Mucosa of gallbladder (tissue), 1 donor: ENCODE results near the gene FARS2. TPM values are rescaled to one million over a fixed set of nuclear protein-coding genes. Genes with fewer than 3 reads are reported as not detected.
A peak's percentile ranks its signal among the peaks of the same experiment; 100 is the strongest.

Experiments
- DNase-seq: peaks from one replicate; pipeline ENCODE4 v3.0.0-alpha.2; 2020; ENCODE audit warnings: low spot score
- total RNA-seq: library from RNA; stranded (reverse); gene quantifications from one replicate; pipeline ENCODE4 v1.2.1, GENCODE V29; 2021
- donor health status: DM: no; HTN: no; CAD: no.

Gene FARS2
- total RNA-seq, 1 donor from 2014 or later, result 15.7 TPM

- no peak for DNase-seq
These were observed 11.7 kb upstream of the FARS2 start for GRCh38 chr6:5249451-5250122.

GRCh38 chr6:5250451-5250850 is 10.9 kb upstream of the FARS2 start:
- no peak for DNase-seq

- DNase-seq, result no peak
These were observed 10.4 kb upstream of the FARS2 start for GRCh38 chr6:5250911-5251310.

DNA sequence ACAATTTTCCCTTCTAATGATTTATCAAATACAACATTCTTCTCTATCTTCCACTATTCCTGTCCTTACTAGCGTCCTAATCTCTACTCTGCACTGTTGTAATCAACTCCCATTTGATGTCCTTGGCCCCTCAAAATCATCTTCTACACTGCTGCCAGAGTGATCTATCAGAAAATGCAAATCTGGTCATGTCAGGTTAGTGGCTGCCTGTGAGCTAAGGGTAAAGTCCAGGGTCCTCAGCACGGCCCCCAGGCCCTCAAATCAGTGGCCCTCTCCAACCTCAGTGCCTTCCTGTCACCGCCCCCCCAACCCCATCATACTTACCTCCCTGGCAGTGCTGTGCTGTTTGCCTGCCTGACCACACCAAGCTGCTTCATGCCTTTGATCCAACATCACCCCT is 4.4 kb upstream of the FARS2 start:
- DNase-seq, result no peak

DNA sequence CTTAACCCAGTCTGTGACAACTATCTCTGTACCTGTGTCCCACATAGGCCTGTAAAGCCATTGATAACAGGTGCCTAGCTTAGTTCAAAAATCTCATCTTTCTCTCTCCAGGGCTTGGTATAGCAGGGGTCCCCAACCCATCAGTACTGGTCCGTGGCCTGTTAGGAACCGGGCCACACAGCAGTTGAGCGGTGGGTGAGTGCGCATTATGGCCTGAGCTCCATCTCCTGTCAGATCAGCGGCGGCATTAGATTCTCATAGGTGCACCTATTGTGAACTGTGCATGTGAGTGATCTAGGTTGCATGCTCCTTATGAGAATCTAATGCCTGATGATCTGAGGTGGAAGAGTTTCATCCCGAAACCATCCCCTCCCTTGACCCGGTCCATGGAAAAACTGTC is 3.9 kb upstream of the FARS2 start:
- DNase-seq, result no peak

- no peak for DNase-seq
These were observed 1.9 kb upstream of the FARS2 start for GRCh38 chr6:5259428-5259827.

GRCh38 chr6:5260111-5260620 is 1.1 kb upstream of the FARS2 start:
- peak; percentile 54 for DNase-seq

DNA sequence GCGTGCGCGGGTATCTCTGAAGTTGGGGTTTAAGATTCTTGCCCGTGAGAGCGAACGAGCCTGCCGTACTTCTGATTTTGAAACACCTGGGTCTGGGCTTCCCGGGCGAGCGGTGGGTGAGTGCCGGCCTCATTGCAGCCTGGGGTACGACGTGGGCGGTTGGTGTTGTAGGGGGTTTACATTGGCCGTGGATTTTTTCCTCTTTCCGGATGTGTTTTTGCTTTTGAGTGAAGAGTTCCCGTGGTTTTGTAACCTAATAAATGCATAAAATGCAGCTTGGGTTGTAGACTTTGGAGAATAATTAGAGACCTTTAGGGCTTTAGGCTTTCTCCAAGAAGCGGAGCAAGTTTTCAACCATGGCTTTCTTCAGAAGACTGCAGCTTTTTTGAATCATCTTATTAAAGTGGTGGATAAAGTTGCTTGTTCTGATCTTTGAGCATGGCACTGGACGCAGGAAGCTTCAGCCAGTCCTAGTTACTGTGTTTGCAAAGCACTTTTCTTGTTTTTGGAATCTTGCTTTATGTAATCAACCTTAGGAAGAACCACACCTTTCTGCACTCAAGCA is 314 bp downstream of the FARS2 start:
- no peak for DNase-seq

GRCh38 chr6:5266423-5266822 is 5.1 kb downstream of the FARS2 start:
- no peak for DNase-seq

DNA sequence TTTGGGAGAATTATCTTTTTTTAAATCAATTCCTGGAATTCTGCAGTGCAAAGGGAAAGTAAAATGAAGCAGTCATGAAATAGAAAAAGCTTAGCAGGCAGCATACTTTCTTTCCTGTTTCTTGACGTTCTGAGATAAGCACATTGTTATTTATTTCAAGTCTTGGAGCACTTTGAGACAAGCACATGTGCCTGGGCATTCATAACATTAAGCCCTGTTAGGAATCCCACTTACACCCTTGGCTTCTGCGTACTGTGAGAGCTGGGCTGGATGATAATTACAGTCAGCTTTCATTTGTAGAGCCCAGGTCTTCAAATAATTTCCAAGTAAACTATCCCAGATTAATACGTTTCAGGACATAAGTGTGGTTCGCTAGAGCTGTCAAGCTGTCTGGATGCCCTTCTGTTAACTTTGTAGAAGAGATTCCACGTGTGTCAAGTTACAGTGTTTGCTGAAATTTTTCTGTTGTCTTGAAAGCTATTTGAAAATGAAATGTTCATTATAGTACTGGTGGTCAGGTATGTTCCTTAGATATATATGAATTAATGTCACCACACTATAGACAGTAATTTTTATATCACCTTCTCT is 8.9 kb downstream of the FARS2 start:
- DNase-seq, result no peak

DNA sequence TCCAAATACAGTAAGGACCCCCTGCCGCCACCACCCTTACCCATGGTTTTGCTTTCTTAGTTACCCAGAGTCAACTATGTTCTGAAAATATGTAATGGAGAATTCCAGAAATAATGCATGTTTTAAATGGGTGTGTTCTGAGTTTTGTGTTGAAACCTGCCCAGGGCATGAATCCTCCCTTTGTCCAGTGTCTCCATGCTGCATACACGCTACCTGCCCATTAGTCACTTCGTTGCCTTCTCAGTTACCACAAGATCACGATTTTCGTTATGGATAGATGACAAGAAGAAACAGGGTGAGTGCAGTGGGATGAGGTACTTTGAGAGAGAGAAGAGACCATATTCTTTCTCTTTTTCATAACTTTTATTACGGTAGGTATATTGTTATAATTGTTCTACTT is 10.6 kb downstream of the FARS2 start:
- no peak for DNase-seq

- no peak for DNase-seq
These were observed 12.9 kb downstream of the FARS2 start for GRCh38 chr6:5274231-5274630.

DNA sequence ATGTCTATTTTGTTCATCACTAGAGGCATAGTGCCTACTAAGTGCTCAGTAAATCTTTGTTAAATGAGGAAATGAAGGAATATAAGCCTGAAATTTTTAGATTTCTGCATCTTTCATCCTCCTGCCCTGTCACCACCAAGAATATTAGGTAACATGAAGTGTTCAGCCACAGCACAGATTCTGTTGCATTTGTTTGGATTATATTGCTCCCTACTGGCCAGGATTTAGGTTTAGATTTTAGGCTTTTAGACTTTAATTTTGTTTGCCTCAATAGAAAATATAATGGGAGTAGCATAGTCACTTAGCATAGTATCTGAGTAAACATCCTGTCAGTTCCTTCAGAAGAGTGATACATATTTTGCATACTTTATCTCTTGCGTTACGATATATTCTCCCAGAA is 14.2 kb downstream of the FARS2 start:
- no peak for DNase-seq

GRCh38 chr6:5276581-5276980 is 15.3 kb downstream of the FARS2 start:
- DNase-seq, result no peak

- DNase-seq, result no peak
These were observed 16.3 kb downstream of the FARS2 start for GRCh38 chr6:5277589-5277988.

GRCh38 chr6:5278047-5278446 is 16.7 kb downstream of the FARS2 start:
- DNase-seq, result no peak

DNA sequence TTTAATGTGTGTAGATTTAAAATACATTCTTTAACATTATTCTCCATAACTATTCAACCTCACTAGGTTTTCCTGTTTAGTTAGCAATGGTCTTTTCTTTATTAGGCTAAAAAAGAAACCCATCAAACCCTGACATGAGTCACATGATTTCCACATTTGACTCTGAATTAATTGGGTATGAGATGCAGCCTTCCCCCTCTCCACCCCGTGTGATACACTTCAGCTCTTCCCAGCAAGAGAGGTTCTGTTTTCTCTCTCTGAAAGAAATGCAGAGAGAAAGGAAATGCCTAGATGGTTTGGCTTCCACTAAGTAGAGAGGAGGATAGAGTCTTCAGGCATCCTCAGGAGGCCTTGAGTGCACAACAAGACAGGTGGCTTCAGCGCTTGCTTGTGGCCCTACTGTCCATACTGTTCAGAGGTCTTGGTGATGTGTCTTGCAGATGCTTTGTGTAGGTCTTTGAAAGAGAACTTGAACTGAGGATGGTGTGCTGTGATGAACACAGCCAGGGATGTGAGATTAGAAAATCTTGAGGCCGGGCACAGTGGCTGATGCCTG is 17.3 kb downstream of the FARS2 start:
- DNase-seq, result no peak

GRCh38 chr6:5279891-5280338 is 18.6 kb downstream of the FARS2 start:
- DNase-seq, result no peak

DNA sequence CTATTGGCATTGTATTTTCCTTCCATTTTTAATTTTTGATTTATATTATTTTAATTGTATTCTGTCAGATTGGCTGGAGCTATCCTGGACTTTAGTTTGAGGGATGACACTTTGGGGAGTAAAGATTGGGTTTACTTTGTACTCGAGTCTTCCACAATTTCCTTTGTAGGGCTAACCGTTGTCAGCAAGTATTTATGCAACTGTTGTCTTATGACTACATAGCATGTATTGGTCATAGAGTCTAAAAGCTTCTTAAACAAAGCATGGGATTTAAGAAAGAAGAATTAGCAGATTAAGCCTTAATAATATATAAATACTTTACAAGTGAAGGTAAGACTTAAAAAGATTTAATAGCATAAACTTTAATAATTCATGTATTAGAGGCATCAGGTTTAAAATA is 19.6 kb downstream of the FARS2 start:
- DNase-seq, result no peak

GRCh38 chr6:5282191-5282623 is 20.9 kb downstream of the FARS2 start:
- no peak for DNase-seq

DNA sequence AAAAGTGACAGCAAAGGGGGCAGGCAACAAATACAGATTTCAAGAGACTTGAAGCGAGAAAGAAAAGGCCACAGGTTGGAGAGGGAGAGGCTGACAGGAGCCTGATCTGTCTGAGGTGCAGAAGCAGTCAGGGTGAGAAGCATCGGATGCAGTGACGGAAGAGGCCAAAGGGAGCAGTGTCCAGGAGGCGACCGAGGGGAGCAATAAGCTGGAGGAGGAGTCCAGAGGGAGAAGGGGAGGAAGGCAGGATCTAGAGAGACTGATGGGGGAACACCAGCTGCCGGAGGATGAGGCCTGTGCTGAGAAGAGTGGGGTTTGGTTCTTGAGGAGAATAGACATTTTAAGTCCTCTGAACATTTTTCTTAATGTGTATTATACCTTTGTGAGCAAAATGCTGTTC is 23.8 kb downstream of the FARS2 start:
- no peak for DNase-seq

DNA sequence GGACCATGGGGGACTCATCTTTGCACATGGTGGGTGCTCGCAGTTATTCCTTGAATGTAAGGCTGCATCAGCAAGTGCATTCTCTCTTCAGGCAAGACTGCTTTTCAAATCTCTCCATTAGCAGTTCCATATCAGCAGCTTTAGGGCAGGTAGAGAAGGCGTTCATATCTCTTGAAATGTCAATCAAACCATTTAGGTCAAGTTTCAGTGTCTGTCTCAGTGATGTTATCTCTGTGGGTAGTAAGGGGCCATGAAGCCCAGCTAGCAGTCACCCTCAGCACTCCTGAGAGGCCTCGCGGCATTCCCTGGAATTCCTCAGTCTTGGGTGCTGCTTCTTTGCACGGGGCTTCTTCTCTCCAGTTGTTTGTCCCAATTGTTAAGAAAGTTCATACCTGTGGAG is 24.2 kb downstream of the FARS2 start:
- no peak for DNase-seq

DNA sequence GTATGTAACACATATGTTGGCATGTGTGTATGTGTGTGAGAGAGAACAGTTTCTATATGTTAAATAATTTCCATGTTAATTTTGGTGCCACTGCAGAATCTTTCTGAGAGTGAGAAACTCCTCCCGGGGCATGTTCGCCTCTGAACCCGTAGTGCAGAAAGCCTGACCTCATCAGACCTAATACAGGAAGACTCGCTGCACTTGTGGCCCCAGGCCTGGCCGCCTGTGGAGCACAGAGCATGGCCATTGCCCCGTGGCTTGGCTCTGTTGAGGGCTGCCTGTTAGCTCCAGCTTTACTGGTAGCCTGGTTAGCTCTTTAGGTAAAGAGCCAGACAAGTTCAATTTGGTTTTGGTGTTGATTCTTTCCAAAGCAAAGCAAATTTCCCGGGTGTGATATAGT is 25.5 kb downstream of the FARS2 start:
- no peak for DNase-seq
